Measurements from ENCODE around the gene MID1. TPM values are rescaled to one million over a fixed set of nuclear protein-coding genes. Genes with fewer than 3 reads are reported as not detected.

The MID1 gene
- total RNA-seq, 4 donors from 2014 or later: 0.91 to 1.9 (median 1.8) TPM

- in situ Hi-C loops (cut with MboI; ENCODE audit: low sequenced_read_pairs in 4 of 4): no loop called here
- H3K36me3 ChIP-seq: no peaks in the 10 kb centered on the region
- no peak overlapping the region for H3K4me3 ChIP-seq
- intact Hi-C loops (cut with DNase I; ENCODE audit: low total_unique reads): no loop called here
- H3K9me3 ChIP-seq: no peaks in the 10 kb centered on the region
- no peak overlapping the region for H3K27ac ChIP-seq
- ATAC-seq: no peak
- TF ChIP-seq CTCF (IDR thresholded peaks at IDR 0.05 in 4 of 5, conservative IDR thresholded peaks at IDR 0.05 in 1 of 5): no peak
- no peak for TF ChIP-seq POLR2A (IDR thresholded peaks at IDR 0.05)
- H3K27me3 ChIP-seq: no peaks in the 10 kb centered on the region
- H3K4me1 ChIP-seq: no peaks in the 10 kb centered on the region
- no peak for DNase-seq
Measured at GRCh38 chrX:10549280-10549679, 71.1 kb downstream of the MID1 start.

- Histone ChIP-seq H3K4me3 (no peak overlapping the region), H3K27me3 (no peaks in the 10 kb centered on the region), H3K27ac (no peak overlapping the region), H3K4me1 (no peaks in the 10 kb centered on the region), H3K9me3 (no peaks in the 10 kb centered on the region), H3K36me3 (no peaks in the 10 kb centered on the region)
- in situ Hi-C loops (cut with MboI; ENCODE audit: low sequenced_read_pairs in 4 of 4): no loop called here
- no peak for DNase-seq
- TF ChIP-seq CTCF (IDR thresholded peaks at IDR 0.05 in 4 of 5, conservative IDR thresholded peaks at IDR 0.05 in 1 of 5): no peak
- TF ChIP-seq POLR2A (IDR thresholded peaks at IDR 0.05): no peak
- no peak for ATAC-seq
- intact Hi-C loops (cut with DNase I; ENCODE audit: low total_unique reads): no loop called here
Measured at GRCh38 chrX:10548688-10549087, 71.7 kb downstream of the MID1 start.

- TF ChIP-seq CTCF (IDR thresholded peaks at IDR 0.05 in 4 of 5, conservative IDR thresholded peaks at IDR 0.05 in 1 of 5) (no peak), POLR2A (IDR thresholded peaks at IDR 0.05) (no peak)
- H3K4me1 ChIP-seq: no peaks in the 10 kb centered on the region
- in situ Hi-C loops (cut with MboI; ENCODE audit: low sequenced_read_pairs in 4 of 4): no loop called here
- H3K27ac ChIP-seq: no peak overlapping the region
- H3K9me3 ChIP-seq: no peaks in the 10 kb centered on the region
- no peaks in the 10 kb centered on the region for H3K36me3 ChIP-seq
- no peaks in the 10 kb centered on the region for H3K27me3 ChIP-seq
- DNase-seq (no peak), ATAC-seq (no peak)
- H3K4me3 ChIP-seq: no peak overlapping the region
- intact Hi-C loops (cut with DNase I; ENCODE audit: low total_unique reads): no loop called here
Measured at GRCh38 chrX:10545882-10546281, 74.5 kb downstream of the MID1 start.

GRCh38 chrX:10542586-10542985, 77.8 kb downstream of the MID1 start:
- no peak overlapping the region for H3K27ac ChIP-seq
- no peak for TF ChIP-seq CTCF (IDR thresholded peaks at IDR 0.05 in 4 of 5, conservative IDR thresholded peaks at IDR 0.05 in 1 of 5)
- no peak for TF ChIP-seq POLR2A (IDR thresholded peaks at IDR 0.05)
- no peaks in the 10 kb centered on the region for H3K9me3 ChIP-seq
- H3K36me3 ChIP-seq: no peaks in the 10 kb centered on the region
- intact Hi-C loops (cut with DNase I; ENCODE audit: low total_unique reads): no loop called here
- ATAC-seq: no peak
- no peaks in the 10 kb centered on the region for H3K4me1 ChIP-seq
- H3K4me3 ChIP-seq: no peak overlapping the region
- in situ Hi-C loops (cut with MboI; ENCODE audit: low sequenced_read_pairs in 4 of 4): no loop called here
- H3K27me3 ChIP-seq: no peaks in the 10 kb centered on the region
- DNase-seq: no peak

GRCh38 chrX:10538831-10539230, 81.6 kb downstream of the MID1 start:
- no peak overlapping the region for H3K27ac ChIP-seq
- no peaks in the 10 kb centered on the region for H3K9me3 ChIP-seq
- TF ChIP-seq CTCF (IDR thresholded peaks at IDR 0.05 in 4 of 5, conservative IDR thresholded peaks at IDR 0.05 in 1 of 5): no peak
- no peak for TF ChIP-seq POLR2A (IDR thresholded peaks at IDR 0.05)
- no peaks in the 10 kb centered on the region for H3K4me1 ChIP-seq
- intact Hi-C loops (cut with DNase I; ENCODE audit: low total_unique reads) (no loop called here), in situ Hi-C loops (cut with MboI; ENCODE audit: low sequenced_read_pairs in 4 of 4) (no loop called here)
- ATAC-seq: no peak
- H3K36me3 ChIP-seq: no peaks in the 10 kb centered on the region
- DNase-seq: no peak
- no peaks in the 10 kb centered on the region for H3K27me3 ChIP-seq
- H3K4me3 ChIP-seq: no peak overlapping the region

Measured in gastrocnemius medialis (tissue), 4 donors.